GM19463 (cell line): Measurements from ENCODE around the gene ARHGEF10L.

Source experiments
- ATAC-seq: cut with Tn5 transposase; IDR thresholded peaks from one replicate; pipeline ENCODE4 v1.9.1; 2021; ENCODE audit warnings: mild to moderate bottlenecking, moderate library complexity; ENCODE audit not compliant: unreplicated experiment

The ARHGEF10L gene

GRCh38 chr1:17630048-17630830, 90.7 kb downstream of the ARHGEF10L start:
- ATAC-seq: no peak

GRCh38 chr1:17630986-17631385, 91.5 kb downstream of the ARHGEF10L start:
- no peak for ATAC-seq

GRCh38 chr1:17631410-17631809, 91.9 kb downstream of the ARHGEF10L start:
- no peak for ATAC-seq

- no peak for ATAC-seq
These were observed 92.6 kb downstream of the ARHGEF10L start for GRCh38 chr1:17632106-17632505.

GRCh38 chr1:17632541-17633184, 93.2 kb downstream of the ARHGEF10L start:
- no peak for ATAC-seq

- no peak for ATAC-seq
These were observed 94.2 kb downstream of the ARHGEF10L start for GRCh38 chr1:17633654-17634053.

GRCh38 chr1:17635276-17635675, 95.8 kb downstream of the ARHGEF10L start:
- no peak for ATAC-seq

- ATAC-seq: no peak
These were observed 96.3 kb downstream of the ARHGEF10L start for GRCh38 chr1:17635811-17636210.

- ATAC-seq: no peak
These were observed 97.1 kb downstream of the ARHGEF10L start for GRCh38 chr1:17636612-17637011.

- no peak for ATAC-seq
These were observed 97.6 kb downstream of the ARHGEF10L start for GRCh38 chr1:17637055-17637454.

- ATAC-seq: no peak
These were observed 100.3 kb downstream of the ARHGEF10L start for GRCh38 chr1:17639703-17640340.

- ATAC-seq: no peak
These were observed 100.9 kb downstream of the ARHGEF10L start for GRCh38 chr1:17640393-17640792.

GRCh38 chr1:17640975-17641374, 101.5 kb downstream of the ARHGEF10L start:
- no peak for ATAC-seq

GRCh38 chr1:17642169-17642568, 102.7 kb downstream of the ARHGEF10L start:
- no peak for ATAC-seq

GRCh38 chr1:17642943-17643342, 103.4 kb downstream of the ARHGEF10L start:
- ATAC-seq: no peak

- no peak for ATAC-seq
These were observed 104.6 kb downstream of the ARHGEF10L start for GRCh38 chr1:17643861-17644703.

GRCh38 chr1:17645068-17645911, 105.8 kb downstream of the ARHGEF10L start:
- no peak for ATAC-seq

- ATAC-seq: no peak
These were observed 107.2 kb downstream of the ARHGEF10L start for GRCh38 chr1:17646444-17647280.

- ATAC-seq: no peak
These were observed 109.1 kb downstream of the ARHGEF10L start for GRCh38 chr1:17648457-17649145.
